ENCODE measurements around the gene ARHGAP22. TPM values are rescaled to one million over a fixed set of nuclear protein-coding genes. Genes with fewer than 3 reads are reported as not detected.

Gene ARHGAP22
- total RNA-seq, 1 donor from 2014 or later = 1.0 TPM

DNA sequence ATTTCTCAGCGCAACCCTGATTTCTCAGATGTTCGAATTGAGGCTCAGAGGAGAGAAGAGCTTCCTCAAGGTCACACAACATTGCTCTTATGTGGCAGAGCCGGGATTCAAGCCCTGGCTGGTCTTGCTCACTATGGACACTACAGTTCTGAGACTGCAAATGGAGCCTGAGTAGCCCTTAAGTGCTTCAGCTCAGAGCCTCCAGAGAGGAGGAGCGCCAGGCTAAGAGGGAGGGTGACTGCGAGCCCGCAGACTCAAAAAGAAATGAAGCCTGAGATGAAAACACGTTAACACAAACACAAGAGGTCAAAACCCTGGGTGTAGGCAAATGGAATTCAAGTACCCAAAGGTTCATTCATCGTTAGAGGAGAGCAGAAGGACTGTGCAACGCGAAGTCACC, 13.9 kb downstream of the ARHGAP22 start:
- no peaks in the 10 kb centered on the region for H3K36me3 ChIP-seq (ENCODE audit: control insufficient read depth in 3 of 3, insufficient read depth in 3 of 3, low read length in 3 of 3)
- H3K27ac ChIP-seq (ENCODE audit: low read depth, low read length) = no peak overlapping the region
- H3K9ac ChIP-seq (ENCODE audit: low read depth in 1 of 3, low read length in 3 of 3) = no peak overlapping the region
- no peaks in the 10 kb centered on the region for H3K9me3 ChIP-seq (ENCODE audit: control insufficient read depth in 3 of 3, low read length in 3 of 3)
- H3K27me3 ChIP-seq (ENCODE audit: control insufficient read depth in 3 of 3, insufficient read depth in 3 of 3, low read length in 3 of 3) = no peaks in the 10 kb centered on the region
- H3K4me3 ChIP-seq (ENCODE audit: low read length in 3 of 3) = no peak overlapping the region
- H3K4me1 ChIP-seq (ENCODE audit: control insufficient read depth in 3 of 3, insufficient read depth in 3 of 3, low read length in 3 of 3) = peaks cover 0 to 17% (median 7%) of the 10 kb centered on the region in 3 donors

DNA sequence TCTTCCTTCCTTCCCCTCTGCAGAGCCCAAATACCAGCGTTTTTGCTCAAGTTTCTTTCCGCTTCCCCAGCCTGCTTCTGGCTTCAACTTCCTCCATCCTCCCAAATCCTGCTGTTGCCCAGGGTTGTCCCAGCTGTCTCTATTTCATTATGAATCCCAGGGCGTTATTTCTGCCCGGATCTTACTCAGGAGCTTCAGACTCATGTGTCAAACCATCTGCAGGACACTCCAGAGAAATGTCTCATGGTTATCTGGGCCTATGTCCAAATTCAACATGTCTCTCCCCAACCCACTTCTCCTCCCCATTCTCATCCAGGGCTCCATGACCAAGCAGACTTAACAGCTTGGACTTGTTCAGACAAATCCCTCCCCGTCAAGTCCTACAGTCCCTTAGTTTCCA, 15.6 kb downstream of the ARHGAP22 start:
- peaks cover 0 to 3% (median 0%) of the 10 kb centered on the region in 3 donors for H3K27me3 ChIP-seq (ENCODE audit: control insufficient read depth in 3 of 3, insufficient read depth in 3 of 3, low read length in 3 of 3)
- H3K27ac ChIP-seq (ENCODE audit: low read depth, low read length) = no peak overlapping the region
- no peak overlapping the region for H3K9ac ChIP-seq (ENCODE audit: low read depth in 1 of 3, low read length in 3 of 3)
- peaks cover 0 to 17% (median 7%) of the 10 kb centered on the region in 3 donors for H3K4me1 ChIP-seq (ENCODE audit: control insufficient read depth in 3 of 3, insufficient read depth in 3 of 3, low read length in 3 of 3)
- no peaks in the 10 kb centered on the region for H3K9me3 ChIP-seq (ENCODE audit: control insufficient read depth in 3 of 3, low read length in 3 of 3)
- H3K4me3 ChIP-seq (ENCODE audit: low read length in 3 of 3) = no peak overlapping the region
- H3K36me3 ChIP-seq (ENCODE audit: control insufficient read depth in 3 of 3, insufficient read depth in 3 of 3, low read length in 3 of 3) = no peaks in the 10 kb centered on the region

DNA sequence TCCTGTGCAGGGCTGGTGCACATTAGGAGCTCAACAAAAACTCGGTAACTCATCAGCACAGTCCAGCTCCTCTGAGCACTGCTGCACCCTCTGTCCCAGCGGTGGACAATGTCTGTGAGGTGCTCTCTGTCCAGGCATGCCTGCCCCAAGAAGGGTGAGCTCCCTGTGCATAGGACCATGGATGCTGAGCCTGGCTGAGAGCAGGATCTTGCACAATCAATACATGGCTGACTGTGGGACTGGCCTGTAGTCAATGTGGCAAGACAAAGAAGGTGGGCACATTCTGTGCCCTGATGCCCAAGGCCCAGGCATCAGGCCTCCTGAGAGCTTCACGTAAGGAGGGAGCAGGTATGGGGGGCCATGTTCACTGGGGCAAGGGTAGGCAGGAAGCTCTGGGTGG, 17.1 kb downstream of the ARHGAP22 start:
- Histone ChIP-seq H3K9me3 (ENCODE audit: control insufficient read depth in 3 of 3, low read length in 3 of 3) (no peaks in the 10 kb centered on the region), H3K4me1 (ENCODE audit: control insufficient read depth in 3 of 3, insufficient read depth in 3 of 3, low read length in 3 of 3) (peaks cover 0 to 17% (median 7%) of the 10 kb centered on the region in 3 donors), H3K9ac (ENCODE audit: low read depth in 1 of 3, low read length in 3 of 3) (no peak overlapping the region), H3K36me3 (ENCODE audit: control insufficient read depth in 3 of 3, insufficient read depth in 3 of 3, low read length in 3 of 3) (no peaks in the 10 kb centered on the region), H3K4me3 (ENCODE audit: low read length in 3 of 3) (no peak overlapping the region), H3K27ac (ENCODE audit: low read depth, low read length) (no peak overlapping the region), H3K27me3 (ENCODE audit: control insufficient read depth in 3 of 3, insufficient read depth in 3 of 3, low read length in 3 of 3) (peaks cover 0 to 3% (median 3%) of the 10 kb centered on the region in 3 donors)

DNA sequence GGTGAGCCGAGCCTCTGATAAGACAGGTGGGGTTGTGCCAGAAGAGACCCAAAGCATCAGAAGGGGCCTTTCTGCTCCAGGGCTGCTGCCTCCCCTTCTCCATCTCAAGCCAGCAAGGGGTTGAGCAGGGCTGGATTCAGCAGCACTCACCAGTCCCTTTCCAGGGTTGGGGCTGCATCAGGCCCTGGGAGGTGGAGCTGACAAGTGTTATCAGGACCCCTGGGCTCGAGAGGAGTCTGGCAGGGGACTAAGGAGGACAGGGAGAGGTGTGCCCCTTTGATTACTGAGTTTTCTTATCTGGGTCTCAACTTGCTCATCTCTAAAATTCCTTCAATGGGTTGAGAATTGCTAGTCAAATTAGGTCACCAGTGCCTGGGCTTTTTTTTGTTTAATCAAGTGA, 17.8 kb downstream of the ARHGAP22 start:
- Histone ChIP-seq H3K9me3 (ENCODE audit: control insufficient read depth in 3 of 3, low read length in 3 of 3) (no peaks in the 10 kb centered on the region), H3K27ac (ENCODE audit: low read depth, low read length) (no peak overlapping the region), H3K4me3 (ENCODE audit: low read length in 3 of 3) (no peak overlapping the region), H3K36me3 (ENCODE audit: control insufficient read depth in 3 of 3, insufficient read depth in 3 of 3, low read length in 3 of 3) (no peaks in the 10 kb centered on the region), H3K9ac (ENCODE audit: low read depth in 1 of 3, low read length in 3 of 3) (no peak overlapping the region), H3K27me3 (ENCODE audit: control insufficient read depth in 3 of 3, insufficient read depth in 3 of 3, low read length in 3 of 3) (peaks cover 0 to 3% (median 3%) of the 10 kb centered on the region in 3 donors), H3K4me1 (ENCODE audit: control insufficient read depth in 3 of 3, insufficient read depth in 3 of 3, low read length in 3 of 3) (peaks cover 0 to 17% (median 7%) of the 10 kb centered on the region in 3 donors)

DNA sequence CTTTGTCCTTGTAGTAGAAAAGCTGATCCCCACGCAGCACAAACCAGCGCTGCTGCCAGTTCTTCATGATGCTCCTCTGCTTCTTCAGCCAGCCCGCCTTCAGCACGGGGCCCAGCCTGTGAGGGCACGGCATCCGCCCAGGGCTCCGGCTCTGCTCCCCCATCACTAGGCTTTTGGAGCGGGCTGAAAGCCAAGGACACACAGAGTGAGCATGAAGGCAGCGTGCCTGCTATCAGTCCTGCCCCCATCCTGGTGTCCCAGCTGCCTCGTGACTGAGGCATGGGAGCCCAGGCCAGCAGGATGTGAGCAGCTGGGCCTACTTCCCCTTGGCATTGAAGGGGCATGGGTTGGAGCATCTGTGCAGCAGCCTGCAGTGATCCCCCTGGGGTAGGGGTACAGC, 21.9 kb downstream of the ARHGAP22 start:
- Histone ChIP-seq H3K9me3 (ENCODE audit: control insufficient read depth in 3 of 3, low read length in 3 of 3) (no peaks in the 10 kb centered on the region), H3K36me3 (ENCODE audit: control insufficient read depth in 3 of 3, insufficient read depth in 3 of 3, low read length in 3 of 3) (no peaks in the 10 kb centered on the region), H3K4me1 (ENCODE audit: control insufficient read depth in 3 of 3, insufficient read depth in 3 of 3, low read length in 3 of 3) (peaks cover 0 to 15% (median 4%) of the 10 kb centered on the region in 3 donors), H3K27ac (ENCODE audit: low read depth, low read length) (no peak overlapping the region), H3K4me3 (ENCODE audit: low read length in 3 of 3) (no peak overlapping the region), H3K27me3 (ENCODE audit: control insufficient read depth in 3 of 3, insufficient read depth in 3 of 3, low read length in 3 of 3) (peaks cover 0 to 3% (median 3%) of the 10 kb centered on the region in 3 donors), H3K9ac (ENCODE audit: low read depth in 1 of 3, low read length in 3 of 3) (no peak overlapping the region)

DNA sequence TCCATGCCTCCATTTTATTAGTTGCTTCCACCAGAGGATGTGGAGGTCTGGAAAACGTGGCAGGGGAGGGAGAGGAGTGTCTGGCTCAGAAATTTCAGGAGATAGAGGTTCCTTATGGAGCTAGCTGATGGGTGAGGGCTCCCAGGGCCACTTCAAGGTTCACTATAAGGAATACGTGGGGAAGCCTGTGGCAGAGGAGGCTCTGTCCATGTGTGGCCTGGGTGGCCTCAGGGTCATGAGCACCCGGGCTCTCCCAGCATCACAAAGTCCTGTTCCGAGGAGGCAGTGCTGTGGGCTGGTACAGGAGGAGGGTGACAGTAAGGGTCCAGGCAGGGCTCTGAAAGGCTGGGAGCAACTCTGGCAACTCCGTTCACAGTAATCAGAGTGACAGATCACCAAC, 24.6 kb downstream of the ARHGAP22 start:
- Histone ChIP-seq H3K9me3 (ENCODE audit: control insufficient read depth in 3 of 3, low read length in 3 of 3) (no peaks in the 10 kb centered on the region), H3K27me3 (ENCODE audit: control insufficient read depth in 3 of 3, insufficient read depth in 3 of 3, low read length in 3 of 3) (peaks cover 0 to 3% (median 0%) of the 10 kb centered on the region in 3 donors), H3K27ac (ENCODE audit: low read depth, low read length) (no peak overlapping the region), H3K4me1 (ENCODE audit: control insufficient read depth in 3 of 3, insufficient read depth in 3 of 3, low read length in 3 of 3) (peaks cover 0 to 8% (median 4%) of the 10 kb centered on the region in 3 donors), H3K36me3 (ENCODE audit: control insufficient read depth in 3 of 3, insufficient read depth in 3 of 3, low read length in 3 of 3) (no peaks in the 10 kb centered on the region), H3K9ac (ENCODE audit: low read depth in 1 of 3, low read length in 3 of 3) (no peak overlapping the region), H3K4me3 (ENCODE audit: low read length in 3 of 3) (no peak overlapping the region)

DNA sequence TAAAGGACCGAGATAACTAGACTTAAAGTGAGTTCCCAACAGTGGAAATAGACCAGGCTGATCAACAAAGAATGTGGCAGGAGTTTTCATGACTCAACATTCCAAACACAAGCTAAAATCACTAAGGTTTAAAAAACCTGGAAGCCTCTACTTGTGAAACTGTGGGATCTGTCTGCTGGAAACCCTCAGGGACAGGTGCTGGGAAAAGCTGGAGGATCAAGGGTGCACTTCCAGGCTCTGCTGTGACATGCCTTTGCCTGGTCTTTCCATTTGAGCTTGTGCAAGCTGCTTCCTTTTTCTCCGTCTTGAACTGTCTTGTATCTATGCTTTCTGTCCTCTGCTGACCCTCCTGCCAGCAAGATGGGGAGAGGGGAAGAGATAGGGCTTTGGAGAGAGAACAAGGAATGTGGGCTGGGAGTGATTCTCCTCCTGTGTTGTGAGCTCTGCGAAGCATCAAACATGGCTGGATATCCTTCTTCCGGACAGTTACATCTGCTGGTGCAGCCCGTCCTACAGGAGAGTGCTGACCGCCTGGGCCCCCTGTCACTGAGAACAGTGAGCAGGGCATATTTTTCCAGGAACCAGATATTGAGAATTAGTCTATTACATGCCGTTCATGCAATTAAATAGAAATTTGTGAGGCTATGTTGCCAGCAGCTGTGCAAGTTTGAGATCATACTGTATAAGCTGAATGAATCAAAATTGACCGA, 25.5 kb downstream of the ARHGAP22 start:
- Histone ChIP-seq H3K27ac (ENCODE audit: low read depth, low read length) (no peak overlapping the region), H3K36me3 (ENCODE audit: control insufficient read depth in 3 of 3, insufficient read depth in 3 of 3, low read length in 3 of 3) (no peaks in the 10 kb centered on the region), H3K9ac (ENCODE audit: low read depth in 1 of 3, low read length in 3 of 3) (no peak overlapping the region), H3K27me3 (ENCODE audit: control insufficient read depth in 3 of 3, insufficient read depth in 3 of 3, low read length in 3 of 3) (peaks cover 0 to 3% (median 0%) of the 10 kb centered on the region in 3 donors), H3K4me1 (ENCODE audit: control insufficient read depth in 3 of 3, insufficient read depth in 3 of 3, low read length in 3 of 3) (peaks cover 0 to 8% (median 4%) of the 10 kb centered on the region in 3 donors), H3K9me3 (ENCODE audit: control insufficient read depth in 3 of 3, low read length in 3 of 3) (no peaks in the 10 kb centered on the region), H3K4me3 (ENCODE audit: low read length in 3 of 3) (no peak overlapping the region)

DNA sequence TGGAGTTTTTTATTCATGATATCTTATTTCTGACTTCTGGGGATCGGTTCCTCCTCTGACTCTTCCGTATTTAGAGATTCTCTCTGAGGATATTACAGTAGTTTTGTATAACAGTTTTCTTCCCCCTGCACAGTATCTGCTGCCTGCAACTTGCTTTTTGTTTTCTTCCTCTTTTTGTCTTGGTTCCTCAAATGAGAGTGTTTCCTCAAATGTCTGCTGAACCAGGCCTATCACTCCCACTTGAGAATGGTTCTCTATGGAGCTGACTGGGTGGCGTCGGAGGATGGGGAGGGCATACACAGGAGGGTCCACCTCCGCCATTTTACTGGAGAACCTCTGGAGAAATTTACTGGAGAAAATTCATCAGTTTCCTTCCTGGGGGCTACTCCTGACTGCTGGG, 27.7 kb downstream of the ARHGAP22 start:
- H3K9me3 ChIP-seq (ENCODE audit: control insufficient read depth in 3 of 3, low read length in 3 of 3) = no peaks in the 10 kb centered on the region
- H3K4me3 ChIP-seq (ENCODE audit: low read length in 3 of 3) = no peak overlapping the region
- H3K4me1 ChIP-seq (ENCODE audit: control insufficient read depth in 3 of 3, insufficient read depth in 3 of 3, low read length in 3 of 3) = peaks cover 0 to 8% (median 4%) of the 10 kb centered on the region in 3 donors
- H3K36me3 ChIP-seq (ENCODE audit: control insufficient read depth in 3 of 3, insufficient read depth in 3 of 3, low read length in 3 of 3) = no peaks in the 10 kb centered on the region
- H3K27me3 ChIP-seq (ENCODE audit: control insufficient read depth in 3 of 3, insufficient read depth in 3 of 3, low read length in 3 of 3) = no peaks in the 10 kb centered on the region
- no peak overlapping the region for H3K27ac ChIP-seq (ENCODE audit: low read depth, low read length)
- no peak overlapping the region for H3K9ac ChIP-seq (ENCODE audit: low read depth in 1 of 3, low read length in 3 of 3)

DNA sequence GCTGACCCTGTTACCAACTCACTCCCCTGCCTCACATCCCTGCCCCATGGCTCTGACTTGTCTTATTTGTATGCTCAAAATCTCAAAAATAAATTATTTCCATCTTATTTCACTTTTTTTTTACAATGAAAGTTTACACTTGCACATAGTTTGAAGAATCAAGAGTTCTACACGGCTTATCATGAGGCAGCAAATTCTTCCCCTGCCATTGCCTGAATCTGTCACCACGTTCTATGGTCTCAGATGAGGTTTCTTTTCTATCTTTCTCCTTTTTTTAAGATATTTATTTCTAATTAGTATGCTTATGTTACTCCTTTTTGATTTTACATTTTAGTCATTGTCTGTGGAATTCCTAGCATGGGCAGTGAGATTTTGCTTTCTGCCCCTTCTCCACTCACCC, 28.4 kb downstream of the ARHGAP22 start:
- no peak overlapping the region for H3K9ac ChIP-seq (ENCODE audit: low read depth in 1 of 3, low read length in 3 of 3)
- H3K27ac ChIP-seq (ENCODE audit: low read depth, low read length) = no peak overlapping the region
- no peaks in the 10 kb centered on the region for H3K9me3 ChIP-seq (ENCODE audit: control insufficient read depth in 3 of 3, low read length in 3 of 3)
- no peaks in the 10 kb centered on the region for H3K27me3 ChIP-seq (ENCODE audit: control insufficient read depth in 3 of 3, insufficient read depth in 3 of 3, low read length in 3 of 3)
- no peak overlapping the region for H3K4me3 ChIP-seq (ENCODE audit: low read length in 3 of 3)
- H3K4me1 ChIP-seq (ENCODE audit: control insufficient read depth in 3 of 3, insufficient read depth in 3 of 3, low read length in 3 of 3) = peaks cover 0 to 8% (median 4%) of the 10 kb centered on the region in 3 donors
- no peaks in the 10 kb centered on the region for H3K36me3 ChIP-seq (ENCODE audit: control insufficient read depth in 3 of 3, insufficient read depth in 3 of 3, low read length in 3 of 3)

DNA sequence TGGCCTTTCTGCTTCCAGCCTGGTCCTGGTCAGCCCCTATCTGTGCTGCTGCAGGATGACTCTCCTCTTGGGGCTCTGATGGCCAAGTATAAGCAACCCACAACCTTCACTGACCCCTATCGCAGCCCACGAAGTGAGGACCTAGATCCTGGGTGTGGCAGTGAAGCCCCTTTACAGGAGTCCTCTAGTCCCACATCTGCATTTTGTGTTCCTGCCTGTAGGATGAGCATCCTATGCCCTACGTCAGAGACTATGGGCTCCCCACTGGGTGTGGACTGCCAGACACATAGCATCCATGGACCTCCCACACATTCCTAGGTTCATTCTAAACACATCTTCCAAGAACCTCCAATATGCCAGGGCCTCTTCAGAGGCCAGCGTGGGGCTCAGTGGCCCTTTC, 29.0 kb downstream of the ARHGAP22 start:
- H3K4me1 ChIP-seq (ENCODE audit: control insufficient read depth in 3 of 3, insufficient read depth in 3 of 3, low read length in 3 of 3) = peaks cover 0 to 8% (median 4%) of the 10 kb centered on the region in 3 donors
- H3K36me3 ChIP-seq (ENCODE audit: control insufficient read depth in 3 of 3, insufficient read depth in 3 of 3, low read length in 3 of 3) = no peaks in the 10 kb centered on the region
- no peak overlapping the region for H3K9ac ChIP-seq (ENCODE audit: low read depth in 1 of 3, low read length in 3 of 3)
- no peak overlapping the region for H3K27ac ChIP-seq (ENCODE audit: low read depth, low read length)
- no peaks in the 10 kb centered on the region for H3K9me3 ChIP-seq (ENCODE audit: control insufficient read depth in 3 of 3, low read length in 3 of 3)
- H3K27me3 ChIP-seq (ENCODE audit: control insufficient read depth in 3 of 3, insufficient read depth in 3 of 3, low read length in 3 of 3) = no peaks in the 10 kb centered on the region
- H3K4me3 ChIP-seq (ENCODE audit: low read length in 3 of 3) = no peak overlapping the region
